Heart right ventricle (tissue), 16 donors: ENCODE data around the gene TMEM14B. TPM values are rescaled to one million over a fixed set of nuclear protein-coding genes. Genes with fewer than 3 reads are reported as not detected.

Experiments used
- ATAC-seq, 8 donors: fragments of 200-7000 bp; cut with Tn5 transposase; one replicate each; pipeline ENCODE4 v1.9.1; 2020; ENCODE audit warnings: mild to moderate bottlenecking in 8 of 8, moderate library complexity in 8 of 8, moderate number of reproducible peaks in 1 of 8
- DNase-seq, 2 donors: peaks; one replicate each; pipeline ENCODE4 v3.0.0-alpha.2; 2020
- H3K27ac ChIP-seq, 10 donors: fragments of 200-600 bp; sonication (generic) in 2 of 10; one replicate each; pipeline versions ENCODE4 v1.5.0 to v1.8.0; 2020 to 2022; ENCODE audit warnings: mild to moderate bottlenecking in 3 of 10
- H3K27me3 ChIP-seq, 7 donors: fragments of 200-600 bp; one replicate each; pipeline ENCODE4 v1.8.0; 2021 to 2022; ENCODE audit warnings: mild to moderate bottlenecking in 2 of 7
- H3K36me3 ChIP-seq, 9 donors: fragments of 200-600 bp; sonication (generic) in 1 of 9; one replicate each; pipeline versions ENCODE4 v1.5.0 to v1.8.0; 2020 to 2022; ENCODE audit warnings: mild to moderate bottlenecking in 2 of 9
- H3K4me1 ChIP-seq, 9 donors: fragments of 200-600 bp; sonication (generic) in 1 of 9; one replicate each; pipeline versions ENCODE4 v1.5.0 to v1.8.0; 2020 to 2022; ENCODE audit warnings: mild to moderate bottlenecking in 4 of 9
- H3K4me3 ChIP-seq, 10 donors: fragments of 200-600 bp; sonication (generic) in 2 of 10; one replicate each; pipeline versions ENCODE4 v1.5.0 to v1.8.0; 2020 to 2022; ENCODE audit warnings: mild to moderate bottlenecking in 7 of 10, moderate library complexity in 2 of 10
- H3K9me3 ChIP-seq, 11 donors: fragments of 200-600 bp in 10 of 11; sonication (generic) in 2 of 11; one replicate each; pipeline versions ENCODE4 v1.5.0 to v1.8.0; 2013 to 2022; ENCODE audit warnings: mild to moderate bottlenecking in 2 of 11, control low read depth in 1 of 11, moderate library complexity in 1 of 11
- CTCF ChIP-seq, 9 donors: fragments of 200-600 bp; sonication (generic) in 2 of 9; IDR thresholded peaks; one replicate each; pipeline versions ENCODE4 v1.5.0 to v1.8.0; 2021 to 2022; ENCODE audit warnings: antibody characterized with exemption in 9 of 9, mild to moderate bottlenecking in 5 of 9, moderate library complexity in 1 of 9
- WGBS, 2 donors: extraction: QIAGEN DNeasy Blood & Tissue Kit; methylation state at CpG; one replicate each; pipeline ENCODE4 v1.1.7; 2013; ENCODE audit warnings: inconsistent platforms in 1 of 2; 5-methylcytosine and 5-hydroxymethylcytosine counted together
- intact Hi-C, 10 donors: fragments of 100-400 bp; cut with DNase I; formaldehyde crosslinking; loops; one replicate each; pipeline versions ENCODE4 v1.11.1 to v1.14.2; 2022
- polyA plus RNA-seq, 2 donors: library from polyadenylated mRNA; stranded (reverse); fragments of 200-250 nt; gene quantifications; one replicate each; pipeline ENCODE4 v1.2.3, GENCODE V29; 2013
- total RNA-seq, 10 donors: library from RNA; stranded (reverse); fragmentation: NEBNext Ultra II Directional in 3 of 10; extraction: Animal tissue kit (Norgen Biotek cat#: 25700) in 3 of 10; gene quantifications; one replicate each; pipeline versions ENCODE4 v1.2.1 to v1.2.4, GENCODE V29; 2021 to 2023
- donor health status: Arrhythmogenic right ventricular cardiomyopathy.
- donor health status: ischemic (EF 13 %, LVEDD 7.1; RV severe dilation, severe dysfunction).
- donor health status: healthy with polysubstance abuse.
- donor health status: DM: no; HTN: yes; CAD: no.
- donor health status: DM: no; HTN: no; CAD: no.
- donor health status: ischemic (EF 25% LVEDD 6.9; RV normal size, moderate dysfunction).
- donor health status: ischemic (EF 25% LVEDD 5.7; RV mildly dilated, moderate dysfunction).
- donor health status: healthy.
- donor health status: DM: yes; HTN: yes; CAD: no.
- donor health status: Ischemic cardiomyopathy.
- donor health status: ischemic (EF 35%, LVEDD 5.7; RV mildly dilated, moderate dysfunction).
- donor health status: nonischemic (EF 11% LVEDD 7.7; RV severe dilation, severe dysfunction).
- donor health status: DM: yes; HTN: yes; CAD: no.
- donor health status: PGD.
- donor health status: ischemic (EF 29% LVEDD 5.4; RV normal size, mild dysfunction).
- donor health status: nonischemic (EF 23%, LVEDD 6.1; RV moderate dilation, normal function).

TMEM14B gene
- total and polyA plus RNA-seq, 12 donors, result 64.5 to 116 (median 106) TPM

- Histone ChIP-seq H3K27me3 (no peaks in the 10 kb centered on the region), H3K36me3 (peaks cover 0 to 26% (median 0%) of the 10 kb centered on the region in 9 donors), H3K27ac (no peak overlapping the region), H3K4me3 (no peak overlapping the region), H3K9me3 (no peaks in the 10 kb centered on the region), H3K4me1 (no peaks in the 10 kb centered on the region)
- ATAC-seq (no peak), DNase-seq (no peak)
- WGBS, 2 donors, result 95 to 98% methylated on average over 5 of the region's 5 CpGs
- no peak for TF ChIP-seq CTCF (IDR thresholded peaks at IDR 0.05)
- intact Hi-C loops, result loop anchor here in 1 of 10 donors (10.0 kb wide), 1 partner anchor 287 kb away; no protein-coding TSS in a partner anchor
Measured at GRCh38 chr6:10791673-10792072, 44.1 kb downstream of the TMEM14B start.

GRCh38 chr6:10792101-10792500 lies 44.5 kb downstream of the TMEM14B start:
- no peak for TF ChIP-seq CTCF (IDR thresholded peaks at IDR 0.05)
- intact Hi-C loops, result loop anchor here in 1 of 10 donors (10.0 kb wide), 1 partner anchor 287 kb away; no protein-coding TSS in a partner anchor
- ATAC-seq, result no peak

GRCh38 chr6:10793035-10793434 lies 45.4 kb downstream of the TMEM14B start:
- no peaks in the 10 kb centered on the region for H3K9me3 ChIP-seq
- no peaks in the 10 kb centered on the region for H3K4me1 ChIP-seq
- ATAC-seq (no peak), DNase-seq (no peak)
- 92 to 98% methylated on average over 3 of the region's 3 CpGs for WGBS, 2 donors
- H3K36me3 ChIP-seq, result peaks cover 0 to 26% (median 0%) of the 10 kb centered on the region in 9 donors
- intact Hi-C loops, result loop anchor here in 1 of 10 donors (10.0 kb wide), 1 partner anchor 288 kb away; no protein-coding TSS in a partner anchor
- H3K4me3 ChIP-seq, result no peak overlapping the region
- no peaks in the 10 kb centered on the region for H3K27me3 ChIP-seq
- TF ChIP-seq CTCF (IDR thresholded peaks at IDR 0.05), result no peak
- H3K27ac ChIP-seq, result no peak overlapping the region

More at GRCh38 chr6:10792101-10792500, 44.5 kb downstream of the TMEM14B start:
- H3K27ac ChIP-seq, result no peak overlapping the region
- H3K27me3 ChIP-seq, result no peaks in the 10 kb centered on the region
- no peaks in the 10 kb centered on the region for H3K4me1 ChIP-seq
- peaks cover 0 to 26% (median 0%) of the 10 kb centered on the region in 9 donors for H3K36me3 ChIP-seq
- no peak overlapping the region for H3K4me3 ChIP-seq
- no peaks in the 10 kb centered on the region for H3K9me3 ChIP-seq
- WGBS, 2 donors, result 85 to 89% methylated on average over 5 of the region's 5 CpGs
- no peak for DNase-seq

- WGBS, 2 donors, result 90 to 94% methylated on average over 6 of the region's 6 CpGs
- intact Hi-C loops, result loop anchor here in 1 of 10 donors (10.0 kb wide), 1 partner anchor 289 kb away; no protein-coding TSS in a partner anchor
- no peaks in the 10 kb centered on the region for H3K4me1 ChIP-seq
- no peaks in the 10 kb centered on the region for H3K27me3 ChIP-seq
- ATAC-seq (no peak), DNase-seq (no peak)
- H3K27ac ChIP-seq, result no peak overlapping the region
- no peak overlapping the region for H3K4me3 ChIP-seq
- no peaks in the 10 kb centered on the region for H3K9me3 ChIP-seq
- no peak for TF ChIP-seq CTCF (IDR thresholded peaks at IDR 0.05)
- H3K36me3 ChIP-seq, result peaks cover 0 to 26% (median 0%) of the 10 kb centered on the region in 9 donors
Measured at GRCh38 chr6:10793695-10794094, 46.1 kb downstream of the TMEM14B start.
